ENCODE results near the gene AIRE. TPM values are rescaled to one million over a fixed set of nuclear protein-coding genes. Genes with fewer than 3 reads are reported as not detected.

The AIRE gene
- total RNA-seq, 1 donor from 2014 or later, result 0.17 TPM

- no peak for DNase-seq (ENCODE audit: low spot score)
These were observed 18.4 kb downstream of the AIRE start for GRCh38 chr21:44304011-44304616.

GRCh38 chr21:44304877-44305293 lies 19.2 kb downstream of the AIRE start:
- peak; percentile 44 for DNase-seq (ENCODE audit: low spot score)

GRCh38 chr21:44305691-44306090 lies 20.0 kb downstream of the AIRE start:
- no peak for DNase-seq (ENCODE audit: low spot score)

- no peak for DNase-seq (ENCODE audit: low spot score)
These were observed 21.4 kb downstream of the AIRE start for GRCh38 chr21:44306936-44307704.

- no peak for DNase-seq (ENCODE audit: low spot score)
These were observed 25.2 kb downstream of the AIRE start for GRCh38 chr21:44310628-44311507.

GRCh38 chr21:44312089-44312488 lies 26.4 kb downstream of the AIRE start:
- no peak for DNase-seq (ENCODE audit: low spot score)

- DNase-seq (ENCODE audit: low spot score), result no peak
These were observed 27.0 kb downstream of the AIRE start for GRCh38 chr21:44312716-44313115.

GRCh38 chr21:44313451-44313850 lies 27.8 kb downstream of the AIRE start:
- no peak for DNase-seq (ENCODE audit: low spot score)

- no peak for DNase-seq (ENCODE audit: low spot score)
These were observed 28.5 kb downstream of the AIRE start for GRCh38 chr21:44314128-44314527.

- DNase-seq (ENCODE audit: low spot score), result no peak
These were observed 28.9 kb downstream of the AIRE start for GRCh38 chr21:44314561-44314960.

- no peak for DNase-seq (ENCODE audit: low spot score)
These were observed 30.1 kb downstream of the AIRE start for GRCh38 chr21:44315691-44316203.

GRCh38 chr21:44316277-44316900 lies 30.7 kb downstream of the AIRE start:
- no peak for DNase-seq (ENCODE audit: low spot score)

- no peak for DNase-seq (ENCODE audit: low spot score)
These were observed 31.6 kb downstream of the AIRE start for GRCh38 chr21:44317241-44317782.

GRCh38 chr21:44317871-44318270 lies 32.2 kb downstream of the AIRE start:
- DNase-seq (ENCODE audit: low spot score), result no peak

GRCh38 chr21:44318489-44319285 lies 33.0 kb downstream of the AIRE start:
- DNase-seq (ENCODE audit: low spot score), result no peak

- no peak for DNase-seq (ENCODE audit: low spot score)
These were observed 33.9 kb downstream of the AIRE start for GRCh38 chr21:44319407-44320065.

- DNase-seq (ENCODE audit: low spot score), result no peak
These were observed 35.2 kb downstream of the AIRE start for GRCh38 chr21:44320847-44321246.

GRCh38 chr21:44321846-44322450 lies 36.3 kb downstream of the AIRE start:
- DNase-seq (ENCODE audit: low spot score), result no peak

GRCh38 chr21:44322621-44323325 lies 37.1 kb downstream of the AIRE start:
- DNase-seq (ENCODE audit: low spot score), result no peak

Measured in mucosa of gallbladder (tissue), 1 donor.